HG02943 (cell line): ENCODE data around the gene SLC10A1.
A peak's percentile ranks its signal among the peaks of the same experiment; 100 is the strongest.

Source experiments
- ATAC-seq: cut with Tn5 transposase; IDR thresholded peaks from one replicate; pipeline ENCODE4 v1.9.1; 2021; ENCODE audit warnings: mild to moderate bottlenecking, low read depth, moderate library complexity; ENCODE audit not compliant: unreplicated experiment

SLC10A1 gene

GRCh38 chr14:69726761-69727511 lies 70.1 kb downstream of the SLC10A1 start:
- ATAC-seq = peak; percentile 77
